Effector memory CD8-positive, alpha-beta T cell (primary cell): ENCODE results near the gene CHAT.

Experiments
- ATAC-seq: fragments of 150-1000 bp; cut with Tn5 transposase; replicated peaks from 2 replicates; pipeline ENCODE4 v1.10.0; 2021; ENCODE audit warnings: mild to moderate bottlenecking, moderate library complexity
- DNase-seq, 3 experiments: peaks; one replicate each; pipeline ENCODE4 v3.0.0; 2021
- H3K27ac Mint-ChIP-seq, 2 donors: one replicate each; pipeline ENCODE4 v1.8.0; 2022; ENCODE audit warnings: mild to moderate bottlenecking in 2 of 2, mixed read lengths in 2 of 2, moderate library complexity in 2 of 2
- H3K27me3 Mint-ChIP-seq, 2 donors: one replicate each; pipeline ENCODE4 v1.8.0; 2022; ENCODE audit warnings: mixed read lengths in 2 of 2
- H3K36me3 Mint-ChIP-seq: one replicate; pipeline ENCODE4 v1.8.0; 2022; ENCODE audit warnings: mild to moderate bottlenecking, moderate library complexity, mixed read lengths; ENCODE audit not compliant: insufficient read depth
- H3K4me1 Mint-ChIP-seq, 2 donors: one replicate each; pipeline ENCODE4 v1.8.0; 2022; ENCODE audit warnings: low read depth in 2 of 2, mixed read lengths in 2 of 2
- H3K4me3 Mint-ChIP-seq, 2 donors: one replicate each; pipeline ENCODE4 v1.8.0; 2022; ENCODE audit warnings: mild to moderate bottlenecking in 2 of 2, mixed read lengths in 2 of 2, moderate library complexity in 2 of 2
- H3K9me3 Mint-ChIP-seq, 2 donors: one replicate each; pipeline ENCODE4 v1.8.0; 2022; ENCODE audit warnings: mixed read lengths in 2 of 2

The CHAT gene

GRCh38 chr10:49633327-49634068 lies 19.7 kb downstream of the CHAT start:
- Mint-ChIP-seq H3K4me1 (no peaks in the 10 kb centered on the region), H3K36me3 (no peaks in the 10 kb centered on the region), H3K4me3 (no peak overlapping the region), H3K9me3 (no peaks in the 10 kb centered on the region), H3K27ac (no peak overlapping the region), H3K27me3 (peaks cover 0 to 8% of the 10 kb centered on the region in 2 donors)
- DNase-seq, result no peak
- no peak for ATAC-seq

- H3K27ac Mint-ChIP-seq, result no peak overlapping the region
- DNase-seq (no peak), ATAC-seq (no peak)
- H3K4me3 Mint-ChIP-seq, result no peak overlapping the region
- H3K36me3 Mint-ChIP-seq, result no peaks in the 10 kb centered on the region
- no peaks in the 10 kb centered on the region for H3K9me3 Mint-ChIP-seq
- H3K4me1 Mint-ChIP-seq, result no peaks in the 10 kb centered on the region
- peaks cover 0 to 8% of the 10 kb centered on the region in 2 donors for H3K27me3 Mint-ChIP-seq
These were observed 20.3 kb downstream of the CHAT start for GRCh38 chr10:49634069-49634660.

GRCh38 chr10:49642311-49642710 lies 28.5 kb downstream of the CHAT start:
- H3K4me1 Mint-ChIP-seq, result no peaks in the 10 kb centered on the region
- ATAC-seq, result no peak
- no peak overlapping the region for H3K4me3 Mint-ChIP-seq
- H3K27me3 Mint-ChIP-seq, result peaks cover 54 to 64% of the 10 kb centered on the region in 2 donors
- no peaks in the 10 kb centered on the region for H3K36me3 Mint-ChIP-seq
- H3K9me3 Mint-ChIP-seq, result no peaks in the 10 kb centered on the region
- no peak overlapping the region for H3K27ac Mint-ChIP-seq
- DNase-seq, result no peak

GRCh38 chr10:49643241-49644034 lies 29.6 kb downstream of the CHAT start:
- H3K27ac Mint-ChIP-seq, result no peak overlapping the region
- no peak overlapping the region for H3K4me3 Mint-ChIP-seq
- H3K9me3 Mint-ChIP-seq, result no peaks in the 10 kb centered on the region
- ATAC-seq (no peak), DNase-seq (no peak)
- H3K4me1 Mint-ChIP-seq, result no peaks in the 10 kb centered on the region
- H3K36me3 Mint-ChIP-seq, result no peaks in the 10 kb centered on the region
- H3K27me3 Mint-ChIP-seq, result peaks cover 58 to 64% of the 10 kb centered on the region in 2 donors

GRCh38 chr10:49644035-49644646 lies 30.3 kb downstream of the CHAT start:
- no peak for ATAC-seq
- peaks cover 58 to 64% of the 10 kb centered on the region in 2 donors for H3K27me3 Mint-ChIP-seq
- H3K4me1 Mint-ChIP-seq, result no peaks in the 10 kb centered on the region
- H3K27ac Mint-ChIP-seq, result no peak overlapping the region
- no peak for DNase-seq
- H3K9me3 Mint-ChIP-seq, result no peaks in the 10 kb centered on the region
- H3K36me3 Mint-ChIP-seq, result no peaks in the 10 kb centered on the region
- H3K4me3 Mint-ChIP-seq, result no peak overlapping the region

- DNase-seq (no peak), ATAC-seq (no peak)
- Mint-ChIP-seq H3K27ac (no peak overlapping the region), H3K9me3 (no peaks in the 10 kb centered on the region), H3K4me3 (no peak overlapping the region), H3K4me1 (peaks cover 0 to 4% of the 10 kb centered on the region in 2 donors), H3K27me3 (peaks cover 48 to 60% of the 10 kb centered on the region in 2 donors), H3K36me3 (no peaks in the 10 kb centered on the region)
These were observed 31.6 kb downstream of the CHAT start for GRCh38 chr10:49645417-49645816.

- Mint-ChIP-seq H3K36me3 (no peaks in the 10 kb centered on the region), H3K4me1 (peaks cover 0 to 4% of the 10 kb centered on the region in 2 donors), H3K4me3 (no peak overlapping the region), H3K27ac (no peak overlapping the region), H3K27me3 (peaks cover 43 to 59% of the 10 kb centered on the region in 2 donors), H3K9me3 (no peaks in the 10 kb centered on the region)
- no peak for DNase-seq
- no peak for ATAC-seq
These were observed 32.3 kb downstream of the CHAT start for GRCh38 chr10:49645871-49646870.

- Mint-ChIP-seq H3K4me1 (peaks cover 0 to 4% of the 10 kb centered on the region in 2 donors), H3K4me3 (no peak overlapping the region), H3K36me3 (no peaks in the 10 kb centered on the region), H3K27ac (no peak overlapping the region), H3K27me3 (peaks cover 39 to 57% of the 10 kb centered on the region in 2 donors), H3K9me3 (no peaks in the 10 kb centered on the region)
- ATAC-seq (no peak), DNase-seq (no peak)
These were observed 33.7 kb downstream of the CHAT start for GRCh38 chr10:49647554-49647953.

- Mint-ChIP-seq H3K36me3 (no peaks in the 10 kb centered on the region), H3K4me1 (peaks cover 0 to 4% of the 10 kb centered on the region in 2 donors), H3K9me3 (no peaks in the 10 kb centered on the region), H3K27me3 (peaks cover 40 to 57% of the 10 kb centered on the region in 2 donors), H3K4me3 (no peak overlapping the region), H3K27ac (no peak overlapping the region)
- ATAC-seq (no peak), DNase-seq (no peak)
These were observed 34.4 kb downstream of the CHAT start for GRCh38 chr10:49647985-49648795.

GRCh38 chr10:49649294-49649693 lies 35.5 kb downstream of the CHAT start:
- no peak overlapping the region for H3K4me3 Mint-ChIP-seq
- ATAC-seq, result no peak
- no peak for DNase-seq
- peaks cover 31 to 47% of the 10 kb centered on the region in 2 donors for H3K27me3 Mint-ChIP-seq
- H3K4me1 Mint-ChIP-seq, result peaks cover 0 to 4% of the 10 kb centered on the region in 2 donors
- no peaks in the 10 kb centered on the region for H3K36me3 Mint-ChIP-seq
- H3K9me3 Mint-ChIP-seq, result no peaks in the 10 kb centered on the region
- H3K27ac Mint-ChIP-seq, result no peak overlapping the region

- H3K36me3 Mint-ChIP-seq, result no peaks in the 10 kb centered on the region
- no peaks in the 10 kb centered on the region for H3K9me3 Mint-ChIP-seq
- no peak overlapping the region for H3K4me3 Mint-ChIP-seq
- H3K4me1 Mint-ChIP-seq, result peaks cover 0 to 4% of the 10 kb centered on the region in 2 donors
- H3K27ac Mint-ChIP-seq, result no peak overlapping the region
- H3K27me3 Mint-ChIP-seq, result peaks cover 26 to 42% of the 10 kb centered on the region in 2 donors
- ATAC-seq (no peak), DNase-seq (no peak)
These were observed 36.3 kb downstream of the CHAT start for GRCh38 chr10:49649936-49650723.
